Mesendoderm (in vitro differentiated cells): ENCODE measurements around the gene CADPS.

Experiments used
- DNase-seq: peaks from one replicate; pipeline ENCODE4 v3.0.0; 2013
- H2AK5ac ChIP-seq: 2 replicates; pipeline ENCODE4 v1.6.1; 2013; ENCODE audit warnings: low read length, inconsistent platforms
- H2BK120ac ChIP-seq: 2 replicates; pipeline ENCODE4 v1.6.1; 2013; ENCODE audit warnings: low read depth, mild to moderate bottlenecking, low read length, moderate library complexity, mixed read lengths
- H2BK15ac ChIP-seq: replicated peaks from 2 replicates; pipeline ENCODE4 v1.6.1; 2013; ENCODE audit warnings: low read depth, mild to moderate bottlenecking, moderate library complexity
- H2BK5ac ChIP-seq: 2 replicates; pipeline ENCODE4 v1.6.1; 2013; ENCODE audit warnings: low read length, inconsistent platforms
- H3K18ac ChIP-seq: 2 replicates; pipeline ENCODE4 v1.6.1; 2013; ENCODE audit warnings: mild to moderate bottlenecking, low read length, mixed read lengths
- H3K23ac ChIP-seq: one replicate; pipeline ENCODE4 v1.6.1; 2013; ENCODE audit warnings: low read length
- H3K27ac ChIP-seq: 2 replicates; pipeline ENCODE4 v1.5.1; 2013; ENCODE audit warnings: low read depth, mild to moderate bottlenecking, inconsistent platforms, low read length, moderate library complexity
- H3K27me3 ChIP-seq: 2 replicates; pipeline ENCODE4 v1.6.1; 2013; ENCODE audit warnings: low read length, control low read depth, mild to moderate bottlenecking, inconsistent platforms; ENCODE audit not compliant: insufficient read depth, poor library complexity
- H3K36me3 ChIP-seq: 2 replicates; pipeline ENCODE4 v1.6.1; 2013; ENCODE audit warnings: low read length, inconsistent platforms; ENCODE audit not compliant: control insufficient read depth, insufficient read depth
- H3K4ac ChIP-seq: one replicate; pipeline ENCODE4 v1.6.1; 2013; ENCODE audit warnings: low read depth, mild to moderate bottlenecking, low read length, moderate library complexity
- H3K4me1 ChIP-seq: 2 replicates; pipeline ENCODE4 v1.6.1; 2013; ENCODE audit warnings: low read depth, low read length, inconsistent platforms; ENCODE audit not compliant: control insufficient read depth
- H3K4me2 ChIP-seq: 2 replicates; pipeline ENCODE4 v1.6.1; 2013; ENCODE audit warnings: low read length
- H3K4me3 ChIP-seq: 2 replicates; pipeline ENCODE4 v1.5.1; 2013; ENCODE audit warnings: mild to moderate bottlenecking, low read length
- H3K56ac ChIP-seq: one replicate; pipeline ENCODE4 v1.6.1; 2013; ENCODE audit warnings: low read length
- H3K79me1 ChIP-seq: 2 replicates; pipeline ENCODE4 v1.6.1; 2013; ENCODE audit warnings: low read length, inconsistent platforms
- H3K79me2 ChIP-seq: 2 replicates; pipeline ENCODE4 v1.6.1; 2013; ENCODE audit warnings: mild to moderate bottlenecking, low read length; ENCODE audit not compliant: control insufficient read depth, insufficient read depth
- H3K9ac ChIP-seq: 2 replicates; pipeline ENCODE4 v1.6.1; 2013; ENCODE audit warnings: low read length, inconsistent platforms
- H4K5ac ChIP-seq: one replicate; pipeline ENCODE4 v1.6.1; 2013; ENCODE audit warnings: low read length
- H4K8ac ChIP-seq: one replicate; pipeline ENCODE4 v1.6.1; 2013; ENCODE audit warnings: low read depth, mild to moderate bottlenecking, control low read depth, low read length, moderate library complexity
- WGBS: extraction: QIAGEN DNeasy Blood & Tissue Kit; methylation state at CpG from one replicate; pipeline ENCODE4 v1.1.7; 2013; ENCODE audit warnings: low lambda C conversion rate, missing lambda C conversion rate; ENCODE audit not compliant: insufficient coverage; ENCODE audit errors: extremely low coverage; 5-methylcytosine and 5-hydroxymethylcytosine counted together

Gene CADPS

GRCh38 chr3:62607287-62608029 lies 267.8 kb downstream of the CADPS start:
- H3K4me2 ChIP-seq: no peak overlapping the region
- no peaks in the 10 kb centered on the region for H3K36me3 ChIP-seq
- H3K79me2 ChIP-seq: no peaks in the 10 kb centered on the region
- H3K27me3 ChIP-seq: no peaks in the 10 kb centered on the region
- no peak overlapping the region for H3K4ac ChIP-seq
- H2BK15ac ChIP-seq: no peak overlapping the region
- H3K56ac ChIP-seq: no peak overlapping the region
- no peak overlapping the region for H3K23ac ChIP-seq
- no CpG with 5 or more reads among the region's 10 CpGs for WGBS
- DNase-seq: peak; percentile 32
- H2BK5ac ChIP-seq: no peak overlapping the region
- no peaks in the 10 kb centered on the region for H3K79me1 ChIP-seq
- H3K18ac ChIP-seq: no peak overlapping the region
- no peak overlapping the region for H4K5ac ChIP-seq
- H3K27ac ChIP-seq: no peak overlapping the region
- H2BK120ac ChIP-seq: no peak overlapping the region
- no peak overlapping the region for H3K4me3 ChIP-seq
- H2AK5ac ChIP-seq: no peak overlapping the region
- H3K9ac ChIP-seq: no peak overlapping the region
- no peak overlapping the region for H4K8ac ChIP-seq
- no peaks in the 10 kb centered on the region for H3K4me1 ChIP-seq

- Histone ChIP-seq H3K4me2 (no peak overlapping the region), H3K56ac (no peak overlapping the region), H3K4me1 (no peaks in the 10 kb centered on the region), H3K27ac (no peak overlapping the region), H3K4me3 (no peak overlapping the region), H3K9ac (no peak overlapping the region), H3K23ac (no peak overlapping the region), H2BK5ac (no peak overlapping the region), H2BK120ac (no peak overlapping the region), H2BK15ac (no peak overlapping the region), H3K79me2 (no peaks in the 10 kb centered on the region), H3K18ac (no peak overlapping the region), H3K4ac (no peak overlapping the region), H3K27me3 (no peaks in the 10 kb centered on the region), H2AK5ac (no peak overlapping the region), H3K79me1 (no peaks in the 10 kb centered on the region), H4K5ac (no peak overlapping the region), H4K8ac (no peak overlapping the region), H3K36me3 (no peaks in the 10 kb centered on the region)
- peak; percentile 51 for DNase-seq
- no CpG with 5 or more reads among the region's 3 CpGs for WGBS
These were observed 269.7 kb downstream of the CADPS start for GRCh38 chr3:62605413-62606068.

GRCh38 chr3:62604751-62605351 lies 270.4 kb downstream of the CADPS start:
- Histone ChIP-seq H3K4ac (no peak overlapping the region), H3K27ac (no peak overlapping the region), H4K5ac (no peak overlapping the region), H2BK120ac (no peak overlapping the region), H3K4me1 (no peaks in the 10 kb centered on the region), H3K4me3 (no peak overlapping the region), H3K56ac (no peak overlapping the region), H3K79me1 (no peaks in the 10 kb centered on the region), H3K27me3 (no peaks in the 10 kb centered on the region), H3K36me3 (no peaks in the 10 kb centered on the region), H2AK5ac (no peak overlapping the region), H2BK15ac (no peak overlapping the region), H4K8ac (no peak overlapping the region), H3K18ac (no peak overlapping the region), H3K9ac (no peak overlapping the region), H3K23ac (no peak overlapping the region), H3K79me2 (no peaks in the 10 kb centered on the region), H3K4me2 (no peak overlapping the region), H2BK5ac (no peak overlapping the region)
- no peak for DNase-seq
- WGBS: no CpG with 5 or more reads among the region's 1 CpG

- Histone ChIP-seq H2BK15ac (no peak overlapping the region), H3K36me3 (no peaks in the 10 kb centered on the region), H3K27me3 (no peaks in the 10 kb centered on the region), H3K23ac (no peak overlapping the region), H2AK5ac (no peak overlapping the region), H3K79me1 (no peaks in the 10 kb centered on the region), H3K4me3 (no peak overlapping the region), H3K9ac (no peak overlapping the region), H4K5ac (no peak overlapping the region), H4K8ac (no peak overlapping the region), H3K27ac (no peak overlapping the region), H3K56ac (no peak overlapping the region), H2BK120ac (no peak overlapping the region), H3K18ac (no peak overlapping the region), H3K4me2 (no peak overlapping the region), H3K79me2 (no peaks in the 10 kb centered on the region), H3K4me1 (no peaks in the 10 kb centered on the region), H3K4ac (no peak overlapping the region), H2BK5ac (no peak overlapping the region)
- DNase-seq: no peak
- WGBS: no CpG with 5 or more reads among the region's 2 CpGs
These were observed 270.9 kb downstream of the CADPS start for GRCh38 chr3:62604298-62604697.

GRCh38 chr3:62602987-62603386 lies 272.2 kb downstream of the CADPS start:
- Histone ChIP-seq H3K79me1 (no peaks in the 10 kb centered on the region), H3K36me3 (no peaks in the 10 kb centered on the region), H3K4me1 (no peaks in the 10 kb centered on the region), H3K4ac (no peak overlapping the region), H2BK15ac (no peak overlapping the region), H3K56ac (no peak overlapping the region), H3K23ac (no peak overlapping the region), H2BK5ac (no peak overlapping the region), H3K27ac (no peak overlapping the region), H4K8ac (no peak overlapping the region), H3K4me2 (no peak overlapping the region), H2BK120ac (no peak overlapping the region), H3K18ac (no peak overlapping the region), H3K79me2 (no peaks in the 10 kb centered on the region), H4K5ac (no peak overlapping the region), H2AK5ac (no peak overlapping the region), H3K27me3 (no peaks in the 10 kb centered on the region), H3K9ac (no peak overlapping the region), H3K4me3 (no peak overlapping the region)
- DNase-seq: no peak
- no CpG with 5 or more reads among the region's 3 CpGs for WGBS
